SK-N-SH treated with all-trans-retinoic acid at 6 μM for 48 hours (cell line): ENCODE data around the gene EPN1.

Experiments
- ATAC-seq: fragments of 200-7000 bp; cut with Tn5 transposase; 3 replicates; pipeline ENCODE4 v1.9.1; 2020; ENCODE audit warnings: mild to moderate bottlenecking, moderate library complexity
- CREB5 ChIP-seq: fragments of 250-450 bp; sonication (Bioruptor Pico); IDR thresholded peaks from 2 replicates; pipeline ENCODE4 v1.5.1; 2020; ENCODE audit warnings: low read depth, mild to moderate bottlenecking, moderate library complexity
- CSRNP3 ChIP-seq: fragments of 250-450 bp; sonication (Bioruptor Pico); IDR thresholded peaks from 2 replicates; pipeline ENCODE4 v1.5.1; 2021; ENCODE audit warnings: mild to moderate bottlenecking, moderate library complexity
- ESRRG ChIP-seq: fragments of 250-450 bp; sonication (Bioruptor Pico); IDR thresholded peaks from 2 replicates; pipeline ENCODE4 v1.6.1; 2021; ENCODE audit warnings: mild to moderate bottlenecking
- GLIS3 ChIP-seq: fragments of 250-450 bp; sonication (Bioruptor Pico); IDR thresholded peaks from 2 replicates; pipeline ENCODE4 v1.5.0; 2020; ENCODE audit warnings: mild to moderate bottlenecking, moderate library complexity
- ISL1 ChIP-seq: fragments of 250-450 bp; sonication (Bioruptor Pico); IDR thresholded peaks from 2 replicates; pipeline ENCODE4 v2.1.2; 2022; ENCODE audit warnings: mild to moderate bottlenecking, moderate library complexity
- OSR1 ChIP-seq: fragments of 250-450 bp; sonication (Bioruptor Pico); IDR thresholded peaks from 2 replicates; pipeline ENCODE4 v1.8.0; 2022; ENCODE audit warnings: moderate library complexity, mild to moderate bottlenecking, inconsistent platforms
- PATZ1 ChIP-seq: fragments of 250-450 bp; sonication (Bioruptor Pico); IDR thresholded peaks from 2 replicates; pipeline ENCODE4 v1.8.0; 2020; ENCODE audit warnings: mild to moderate bottlenecking, moderate library complexity, borderline replicate concordance
- PPARA ChIP-seq: fragments of 250-450 bp; sonication (Bioruptor Pico); IDR thresholded peaks from 2 replicates; pipeline ENCODE4 v1.5.0; 2020; ENCODE audit warnings: mild to moderate bottlenecking, borderline replicate concordance
- RARB ChIP-seq: fragments of 250-450 bp; sonication (Bioruptor Pico); IDR thresholded peaks from 2 replicates; pipeline ENCODE4 v1.8.0; 2021; ENCODE audit warnings: mild to moderate bottlenecking, moderate library complexity
- TCF4 ChIP-seq: fragments of 250-450 bp; sonication (Bioruptor Pico); IDR thresholded peaks from 2 replicates; pipeline ENCODE4 v1.8.0; 2021; ENCODE audit warnings: mild to moderate bottlenecking, moderate library complexity, borderline replicate concordance
- TOX ChIP-seq: fragments of 250-450 bp; sonication (Bioruptor Pico); IDR thresholded peaks from 2 replicates; pipeline ENCODE4 v1.8.0; 2021; ENCODE audit warnings: mild to moderate bottlenecking, moderate library complexity, borderline replicate concordance
- TSHZ2 ChIP-seq: fragments of 250-450 bp; sonication (Bioruptor Pico); IDR thresholded peaks from 2 replicates; pipeline ENCODE4 v1.5.0; 2020; ENCODE audit warnings: mild to moderate bottlenecking, moderate library complexity
- ZC3H10 ChIP-seq: fragments of 250-450 bp; sonication (Bioruptor Pico); IDR thresholded peaks from 2 replicates; pipeline ENCODE4 v1.5.1; 2021; ENCODE audit warnings: mild to moderate bottlenecking, moderate library complexity
- ZFP3 ChIP-seq: fragments of 250-450 bp; sonication (Bioruptor Pico); IDR thresholded peaks from 2 replicates; pipeline ENCODE4 v1.5.0; 2020; ENCODE audit warnings: mild to moderate bottlenecking, moderate library complexity
- ZFP30 ChIP-seq: fragments of 450-650 bp; formaldehyde crosslinking; IDR thresholded peaks from 2 replicates; pipeline ENCODE4 v1.5.0; 2022; ENCODE audit warnings: mild to moderate bottlenecking, moderate library complexity
- ZNF565 ChIP-seq: fragments of 450-650 bp; formaldehyde crosslinking; conservative IDR thresholded peaks from 2 replicates; pipeline ENCODE4 v1.5.0; 2020; ENCODE audit warnings: low read depth, mild to moderate bottlenecking, moderate library complexity
- ZNF70 ChIP-seq: fragments of 450-650 bp; formaldehyde crosslinking; IDR thresholded peaks from 2 replicates; pipeline ENCODE4 v1.5.0; 2020; ENCODE audit warnings: mild to moderate bottlenecking, moderate library complexity
- ZNF8 ChIP-seq: fragments of 450-650 bp; formaldehyde crosslinking; IDR thresholded peaks from 2 replicates; pipeline ENCODE4 v1.5.0; 2020; ENCODE audit warnings: mild to moderate bottlenecking, moderate library complexity

The EPN1 gene

GRCh38 chr19:55644191-55644833, 30.7 kb upstream of the EPN1 start (continued):
- TF ChIP-seq PATZ1 (CRISPR knock-in tag) (no peak), RARB (no peak)
- TF ChIP-seq, all 23 proteins: peak for 0

GRCh38 chr19:55644842-55645511, 30.0 kb upstream of the EPN1 start:
- TF ChIP-seq ISL1 (no peak), ZC3H10 (no peak), ZFP3 (CRISPR knock-in tag) (no peak), PPARA (CRISPR knock-in tag) (no peak)
- no peak for ATAC-seq

- TF ChIP-seq CREB5 (CRISPR knock-in tag) = no peak
- TF ChIP-seq TCF4 (CRISPR knock-in tag) = no peak
- no peak for TF ChIP-seq TSHZ2 (CRISPR knock-in tag)
- no peak for TF ChIP-seq ZFP3 (CRISPR knock-in tag)
- no peak for TF ChIP-seq ZNF8
- no peak for TF ChIP-seq RARB
- no peak for TF ChIP-seq OSR1 (CRISPR knock-in tag)
- no peak for TF ChIP-seq GLIS3
- TF ChIP-seq CSRNP3 = no peak
- no peak for TF ChIP-seq ISL1
- TF ChIP-seq ZNF70 (CRISPR knock-in tag) = no peak
- no peak for TF ChIP-seq ZFP30 (CRISPR knock-in tag)
- TF ChIP-seq PATZ1 (CRISPR knock-in tag) = no peak
- ATAC-seq = no peak
Measured at GRCh38 chr19:55645512-55645881, 29.5 kb upstream of the EPN1 start.

- ATAC-seq = no peak
Measured at GRCh38 chr19:55646889-55647731, 27.9 kb upstream of the EPN1 start.

More at GRCh38 chr19:55646889-55647731, 27.9 kb upstream of the EPN1 start:
- TF ChIP-seq TOX (CRISPR knock-in tag) (no peak), ESRRG (CRISPR knock-in tag) (no peak), ZNF565 (CRISPR knock-in tag) (no peak), ZFP3 (CRISPR knock-in tag) (no peak), ZNF8 (no peak), TCF4 (CRISPR knock-in tag) (no peak), PATZ1 (CRISPR knock-in tag) (no peak)
